Subcutaneous abdominal adipose tissue (tissue), 5 donors: ENCODE results near the gene ALOX15.
A peak's percentile ranks its signal among the peaks of the same experiment; 100 is the strongest.

Source experiments
- H3K27ac ChIP-seq: one replicate; pipeline ENCODE4 v1.7.0; 2013; ENCODE audit warnings: low read depth, mild to moderate bottlenecking, inconsistent platforms, low read length, moderate library complexity
- H3K27me3 ChIP-seq, 5 donors: one replicate each; pipeline ENCODE4 v1.7.0; 2013; ENCODE audit warnings: low read length in 5 of 5, inconsistent platforms in 1 of 5; ENCODE audit not compliant: control insufficient read depth in 5 of 5, insufficient read depth in 4 of 5
- H3K36me3 ChIP-seq, 5 donors: one replicate each; pipeline ENCODE4 v1.7.0; 2013; ENCODE audit warnings: low read length in 5 of 5; ENCODE audit not compliant: control insufficient read depth in 5 of 5, insufficient read depth in 5 of 5
- H3K4me1 ChIP-seq, 5 donors: one replicate each; pipeline ENCODE4 v1.7.0; 2013; ENCODE audit warnings: low read length in 5 of 5, mild to moderate bottlenecking in 3 of 5, moderate library complexity in 1 of 5; ENCODE audit not compliant: control insufficient read depth in 5 of 5, insufficient read depth in 5 of 5
- H3K4me3 ChIP-seq, 5 donors: one replicate each; pipeline ENCODE4 v1.7.0; 2013; ENCODE audit warnings: low read length in 5 of 5, low read depth in 1 of 5
- H3K9ac ChIP-seq, 5 donors: one replicate each; pipeline ENCODE4 v1.7.0; 2013; ENCODE audit warnings: low read length in 5 of 5, mild to moderate bottlenecking in 4 of 5, moderate library complexity in 3 of 5
- H3K9me3 ChIP-seq, 5 donors: one replicate each; pipeline ENCODE4 v1.7.0; 2013; ENCODE audit warnings: low read length in 5 of 5; ENCODE audit not compliant: control insufficient read depth in 5 of 5
- donor health status: healthy.
- donor health status: healthy.
- donor health status: healthy.
- donor health status: healthy.
- donor health status: healthy.

Gene ALOX15

GRCh38 chr17:4584101-4584916, 57.2 kb downstream of the ALOX15 start, which contains the start of gene SMTNL2:
TSS of gene SMTNL2 (plus strand) at chr17:4584529. CDS start at chr17:4584606, 77 bp downstream.
- H3K27me3 ChIP-seq = peaks cover 20 to 56% (median 54%) of the 10 kb centered on the region in 5 donors
- peaks cover 0 to 16% (median 9%) of the 10 kb centered on the region in 5 donors for H3K4me1 ChIP-seq
- H3K9ac ChIP-seq = no peak within 1 kb of the TSS

DNA sequence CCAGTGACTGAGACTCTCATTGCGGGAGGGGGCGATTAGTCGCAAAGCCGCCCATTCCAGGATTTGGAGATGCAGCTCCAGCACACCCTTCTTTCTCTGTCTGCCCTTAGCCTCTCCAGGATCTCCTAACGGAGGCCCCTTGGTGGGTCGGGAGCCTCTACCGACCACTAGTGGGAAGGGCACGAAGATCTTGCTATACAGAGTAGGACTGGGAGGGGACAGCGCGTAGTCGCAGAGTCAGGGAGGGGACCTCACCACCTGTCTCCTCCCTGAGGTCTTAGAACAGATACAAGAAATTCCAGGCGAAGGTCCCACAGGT, 57.7 kb downstream of the ALOX15 start:
- H3K36me3 ChIP-seq = no peaks in the 10 kb centered on the region
- no peaks in the 10 kb centered on the region for H3K9me3 ChIP-seq
- H3K27me3 ChIP-seq = peaks cover 20 to 55% (median 54%) of the 10 kb centered on the region in 5 donors
- H3K4me1 ChIP-seq = peaks cover 0 to 16% (median 9%) of the 10 kb centered on the region in 5 donors
- H3K27ac ChIP-seq = no peak overlapping the region
- H3K4me3 ChIP-seq = peak overlapping the region in 3 of 5 donors; percentile 40 to 61 (median 47)
- H3K9ac ChIP-seq = no peak overlapping the region

More at GRCh38 chr17:4584101-4584916, 57.2 kb downstream of the ALOX15 start, which contains the start of gene SMTNL2:
- Histone ChIP-seq H3K4me3 (peak within 1 kb of the TSS in 3 of 5 donors; percentile 40 to 61 (median 55)), H3K36me3 (no peaks in the 10 kb centered on the region), H3K27ac (no peak within 1 kb of the TSS), H3K9me3 (no peaks in the 10 kb centered on the region)

- Histone ChIP-seq H3K9ac (no peak overlapping the region), H3K27me3 (peaks cover 20 to 54% (median 52%) of the 10 kb centered on the region in 5 donors), H3K9me3 (no peaks in the 10 kb centered on the region), H3K4me1 (peaks cover 0 to 16% (median 9%) of the 10 kb centered on the region in 5 donors), H3K36me3 (no peaks in the 10 kb centered on the region), H3K4me3 (no peak overlapping the region), H3K27ac (no peak overlapping the region)
These were observed 58.3 kb downstream of the ALOX15 start for GRCh38 chr17:4583206-4583605.

GRCh38 chr17:4582691-4583090, 58.8 kb downstream of the ALOX15 start:
- Histone ChIP-seq H3K4me1 (peaks cover 0 to 16% (median 9%) of the 10 kb centered on the region in 5 donors), H3K9me3 (no peaks in the 10 kb centered on the region), H3K36me3 (no peaks in the 10 kb centered on the region), H3K4me3 (no peak overlapping the region), H3K27me3 (peaks cover 20 to 54% (median 52%) of the 10 kb centered on the region in 5 donors), H3K27ac (no peak overlapping the region), H3K9ac (no peak overlapping the region)

DNA sequence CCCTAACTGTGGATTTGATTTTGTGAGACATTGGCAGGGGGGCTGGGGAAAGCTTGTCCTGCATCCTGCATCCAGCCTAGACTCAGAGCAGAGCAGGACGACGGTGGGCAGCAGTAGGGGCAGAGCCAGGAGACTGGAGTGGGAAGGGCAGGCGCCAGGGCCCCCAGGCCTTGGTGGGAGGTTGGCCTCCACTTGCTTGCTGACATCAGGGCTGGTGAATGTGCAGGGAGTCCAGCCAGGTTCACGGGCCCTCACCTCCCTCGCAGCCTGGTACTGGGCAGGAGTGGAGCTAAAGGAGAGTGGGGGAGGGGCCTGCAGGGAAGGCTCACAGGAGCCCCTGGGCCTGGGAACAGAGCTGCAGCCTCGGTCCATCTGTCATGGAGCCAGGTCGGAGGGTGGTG, 59.4 kb downstream of the ALOX15 start:
- H3K27ac ChIP-seq = no peak overlapping the region

More for the DNA sequence above, 59.4 kb downstream of the ALOX15 start:
- no peaks in the 10 kb centered on the region for H3K9me3 ChIP-seq
- H3K4me1 ChIP-seq = peaks cover 0 to 16% (median 9%) of the 10 kb centered on the region in 5 donors
- H3K4me3 ChIP-seq = no peak overlapping the region
- H3K9ac ChIP-seq = no peak overlapping the region
- H3K27me3 ChIP-seq = peaks cover 20 to 54% (median 52%) of the 10 kb centered on the region in 5 donors
- no peaks in the 10 kb centered on the region for H3K36me3 ChIP-seq
